Ramos (cell line): Measurements from ENCODE around the gene SLC22A23.

Source experiments
- in situ Hi-C: fragments of 300-500 bp; cut with MboI; formaldehyde crosslinking; loops from one replicate; pipeline ENCODE4 v1.14.3; 2022; ENCODE audit warnings: low sequenced_read_pairs; ENCODE audit not compliant: unreplicated experiment

Gene SLC22A23

GRCh38 chr6:3327403-3327802 lies 129.4 kb downstream of the SLC22A23 start:
- in situ Hi-C loops, result no loop called here

GRCh38 chr6:3326981-3327380 lies 129.9 kb downstream of the SLC22A23 start:
- in situ Hi-C loops, result no loop called here

DNA sequence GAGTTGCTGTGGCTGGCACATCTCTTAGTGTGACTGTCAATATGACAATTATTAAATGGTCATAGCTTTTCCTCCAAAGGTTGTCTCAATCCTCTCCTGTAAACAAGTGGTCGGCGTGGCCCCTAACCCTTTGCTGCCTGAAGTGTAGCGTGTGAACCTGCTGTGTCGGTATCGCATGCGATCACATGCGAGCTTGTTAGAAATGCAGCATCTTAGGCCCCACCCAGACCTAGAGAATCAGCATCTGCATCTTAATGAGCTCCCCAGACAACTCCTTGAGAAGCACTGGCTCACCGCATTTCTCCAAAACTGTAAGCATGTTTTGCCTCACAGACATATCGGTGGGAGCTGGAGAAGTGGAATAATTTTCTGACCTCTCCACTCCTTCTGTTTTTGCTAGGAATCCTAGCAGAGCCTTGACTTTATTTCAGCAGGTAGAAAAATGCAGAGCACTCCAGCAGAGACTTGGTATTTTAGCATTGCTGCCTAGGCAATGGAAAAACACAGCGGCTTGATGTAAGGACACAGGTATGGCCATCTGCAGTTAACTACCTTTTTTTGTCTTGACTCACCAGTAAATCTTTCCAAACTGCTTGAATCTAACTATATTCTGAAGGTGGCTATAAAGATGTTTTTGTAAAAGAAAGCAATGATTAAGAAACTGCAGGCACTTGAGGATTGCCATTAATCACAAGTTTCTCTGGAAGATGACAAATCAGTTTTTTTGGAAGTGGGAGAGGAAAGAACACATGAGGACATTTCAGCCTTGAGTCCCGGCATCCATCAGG lies 130.5 kb downstream of the SLC22A23 start:
- in situ Hi-C loops, result no loop called here

- in situ Hi-C loops, result no loop called here
Observed at GRCh38 chr6:3325210-3325609, 131.6 kb downstream of the SLC22A23 start.

DNA sequence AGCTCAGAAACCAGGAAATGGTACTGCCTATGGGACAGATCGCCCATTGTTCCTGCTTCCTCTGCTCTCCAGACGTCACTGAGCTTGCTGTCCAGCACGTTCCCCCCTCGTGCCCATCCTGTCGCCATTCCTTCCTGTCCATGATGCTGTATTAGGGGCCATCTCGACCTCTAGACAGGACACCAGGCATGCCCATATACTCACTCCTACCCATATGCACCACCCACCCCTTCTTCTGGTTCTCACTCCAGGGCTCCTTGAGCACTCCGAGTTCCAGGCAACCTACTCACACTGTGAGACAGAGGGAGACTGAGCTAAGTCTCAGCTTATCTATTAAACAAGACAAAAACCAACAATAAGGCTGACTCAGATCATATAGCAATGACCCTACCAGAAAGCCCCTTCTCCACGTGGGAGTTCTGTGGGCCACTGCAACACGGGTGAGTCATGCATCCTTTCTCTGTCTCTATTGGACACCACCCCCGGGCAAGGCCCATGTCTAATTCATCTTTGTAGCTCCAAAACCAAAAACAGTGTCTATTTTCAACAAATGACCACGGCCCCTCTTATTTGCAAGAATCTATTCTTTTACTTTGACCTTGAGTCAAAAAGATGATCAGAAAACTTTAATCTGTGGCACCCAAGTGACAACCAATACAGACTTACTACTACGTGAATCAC lies 132.4 kb downstream of the SLC22A23 start:
- in situ Hi-C loops, result no loop called here

DNA sequence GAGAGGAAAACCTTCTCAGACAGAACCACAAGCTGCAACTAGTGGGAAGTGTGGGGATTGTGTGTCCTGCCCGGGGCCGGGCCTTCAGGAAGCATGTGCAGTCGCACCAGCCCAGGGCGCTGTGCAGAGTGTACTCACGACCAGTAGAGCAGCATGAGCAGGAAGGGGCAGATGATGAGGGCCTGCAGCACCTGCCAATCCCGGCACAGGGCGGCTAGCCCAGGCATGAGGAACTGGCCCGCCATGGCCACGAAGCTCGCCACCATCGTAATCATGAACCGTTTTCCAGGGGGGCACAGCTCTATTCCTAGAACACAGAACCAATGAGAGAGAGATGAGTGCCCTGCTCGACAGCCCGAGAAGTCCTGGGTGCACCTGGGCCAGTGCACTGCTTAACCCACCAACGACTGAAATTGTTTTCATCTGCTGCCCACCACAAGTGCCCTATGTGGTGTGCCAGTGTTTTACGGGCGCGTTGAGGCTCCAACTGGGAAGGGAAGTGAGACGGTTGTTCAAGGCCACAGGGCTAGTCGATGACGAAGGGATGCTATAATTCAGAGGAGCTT lies 133.1 kb downstream of the SLC22A23 start:
- in situ Hi-C loops, result no loop called here

GRCh38 chr6:3323148-3323547 lies 133.7 kb downstream of the SLC22A23 start:
- in situ Hi-C loops, result no loop called here

GRCh38 chr6:3322366-3322890 lies 134.4 kb downstream of the SLC22A23 start:
- in situ Hi-C loops, result no loop called here

DNA sequence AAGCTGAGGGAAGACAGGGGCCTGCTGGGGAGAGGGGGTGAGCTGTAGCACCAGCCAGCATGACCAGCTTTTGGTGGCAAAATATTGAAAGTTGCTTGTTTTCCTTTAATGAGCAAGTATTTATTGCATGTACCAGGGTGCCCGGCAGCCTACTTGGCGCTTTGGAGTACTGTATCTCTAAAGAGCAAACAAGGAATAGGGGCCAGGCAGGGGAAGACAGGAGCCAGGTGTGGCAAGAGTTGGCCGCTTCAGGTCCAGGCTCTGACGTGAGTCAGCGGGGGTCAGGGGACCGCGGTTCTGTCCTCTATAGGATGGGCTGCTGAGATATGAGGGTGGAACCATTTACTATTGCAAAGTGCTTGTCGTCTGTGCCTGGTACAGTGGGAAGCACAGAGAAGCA lies 135.0 kb downstream of the SLC22A23 start:
- in situ Hi-C loops, result no loop called here

DNA sequence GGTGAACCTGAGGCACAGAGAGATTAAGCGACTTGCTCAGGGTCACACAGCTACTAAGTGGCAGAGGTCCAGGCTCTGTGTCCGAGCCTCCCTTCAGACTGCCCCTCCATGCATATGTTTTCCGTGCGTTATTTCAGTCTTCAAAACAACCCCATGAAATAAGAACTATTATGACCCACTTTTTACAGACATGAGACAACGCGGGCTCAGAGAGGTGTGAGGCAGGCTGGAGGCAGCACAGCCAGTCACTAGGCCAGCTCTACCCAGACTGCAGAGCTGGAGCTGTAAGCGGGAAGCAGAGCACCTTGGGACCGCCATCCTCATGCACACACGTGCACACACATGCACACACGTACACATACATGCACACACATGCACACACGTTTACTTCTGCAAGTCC lies 135.8 kb downstream of the SLC22A23 start:
- in situ Hi-C loops, result no loop called here

DNA sequence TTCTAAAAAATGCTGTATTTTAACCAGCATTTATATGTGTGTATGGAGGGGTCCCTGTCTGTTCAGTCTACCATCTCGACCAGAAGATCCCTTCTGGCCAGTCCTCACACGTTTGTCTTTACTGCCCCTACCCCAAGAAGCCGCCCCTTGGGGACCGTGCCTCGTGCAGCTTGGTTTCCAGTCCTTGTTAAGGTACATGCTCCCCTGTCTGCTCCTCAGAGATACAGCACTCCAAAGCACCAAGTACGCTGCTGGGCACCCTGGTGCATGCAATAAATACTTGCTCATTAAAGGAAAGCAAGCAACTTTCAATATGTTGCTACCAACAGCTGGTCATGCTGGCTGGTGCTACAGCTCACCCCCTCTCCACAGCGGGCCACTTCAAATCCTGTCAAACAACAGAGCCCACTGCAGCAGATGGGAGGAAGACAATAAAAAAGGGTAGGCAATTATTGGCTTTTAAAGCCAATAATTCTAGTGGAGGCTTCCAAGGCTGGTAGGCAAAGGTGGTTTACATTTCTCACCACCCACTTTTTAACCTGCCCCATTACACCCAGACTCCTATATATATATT lies 136.5 kb downstream of the SLC22A23 start:
- in situ Hi-C loops, result no loop called here

DNA sequence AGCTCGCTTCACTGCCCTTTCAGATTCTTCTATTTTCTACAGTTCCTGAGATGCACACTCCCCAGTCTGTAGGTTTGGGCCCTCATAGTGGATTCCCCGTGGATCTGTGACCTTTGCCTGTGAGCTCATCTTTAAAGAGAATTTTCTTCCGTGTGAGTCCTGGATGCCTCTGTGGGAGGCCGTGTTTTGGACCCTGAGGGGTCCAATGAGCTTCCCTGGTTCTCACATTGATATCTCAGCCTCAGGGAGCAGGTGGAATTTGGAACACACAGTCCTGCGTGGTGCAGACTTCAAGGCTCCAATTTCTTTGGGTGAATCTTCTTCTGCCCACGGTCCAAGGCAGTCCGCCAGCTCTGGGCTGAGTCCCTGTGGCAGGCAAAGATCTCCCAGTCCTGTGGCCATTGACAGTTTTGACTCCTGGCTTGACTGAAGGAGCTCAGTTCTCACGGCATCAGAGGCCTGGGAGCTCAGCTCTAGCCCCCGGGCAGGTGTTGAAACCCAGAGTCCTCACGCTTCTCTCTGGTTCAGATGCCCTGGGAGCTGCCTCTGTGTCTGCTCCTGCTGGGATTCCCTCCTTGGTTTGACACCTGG lies 137.1 kb downstream of the SLC22A23 start:
- in situ Hi-C loops, result no loop called here

GRCh38 chr6:3318821-3319540 lies 137.9 kb downstream of the SLC22A23 start:
- in situ Hi-C loops, result no loop called here

DNA sequence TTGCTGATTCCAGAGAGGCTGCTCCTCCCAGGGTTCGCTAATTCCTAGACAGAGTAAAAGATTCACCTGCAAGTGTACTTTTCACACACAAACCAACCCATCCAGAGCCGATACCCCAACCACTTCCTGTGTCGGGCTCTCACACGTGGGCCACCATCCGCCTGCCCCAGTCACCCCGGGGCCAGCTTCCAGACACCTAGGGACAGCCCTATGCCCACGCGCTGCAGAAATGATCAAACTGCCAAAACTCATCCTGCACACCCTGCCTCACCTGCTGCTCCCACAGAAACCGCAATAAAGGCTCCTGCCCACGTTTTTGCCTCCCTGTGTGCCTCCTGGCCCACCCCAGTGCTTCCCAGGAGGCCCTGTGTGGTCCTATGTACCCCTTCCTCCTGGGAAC lies 138.6 kb downstream of the SLC22A23 start:
- in situ Hi-C loops, result no loop called here

- in situ Hi-C loops, result no loop called here
Observed at GRCh38 chr6:3317741-3318211, 139.1 kb downstream of the SLC22A23 start.

DNA sequence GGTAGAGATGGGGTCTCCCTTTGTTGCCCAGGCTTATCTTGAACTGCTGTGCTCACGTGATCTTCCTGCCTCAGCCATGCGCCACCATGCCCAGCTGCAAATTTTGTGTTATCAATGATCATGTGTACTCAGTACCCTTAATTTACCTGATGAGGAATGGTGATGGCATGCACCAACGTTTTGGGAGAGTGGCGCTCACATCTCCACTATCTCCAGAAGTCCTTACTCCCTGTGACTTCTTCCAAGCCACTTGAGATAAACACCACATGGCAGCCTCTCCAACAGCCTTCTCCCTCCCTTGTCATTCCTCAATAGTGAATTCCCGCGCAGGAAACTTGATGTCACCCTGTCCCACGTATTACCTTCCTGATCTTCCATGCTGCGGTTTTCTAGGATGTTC lies 140.0 kb downstream of the SLC22A23 start:
- in situ Hi-C loops, result no loop called here

DNA sequence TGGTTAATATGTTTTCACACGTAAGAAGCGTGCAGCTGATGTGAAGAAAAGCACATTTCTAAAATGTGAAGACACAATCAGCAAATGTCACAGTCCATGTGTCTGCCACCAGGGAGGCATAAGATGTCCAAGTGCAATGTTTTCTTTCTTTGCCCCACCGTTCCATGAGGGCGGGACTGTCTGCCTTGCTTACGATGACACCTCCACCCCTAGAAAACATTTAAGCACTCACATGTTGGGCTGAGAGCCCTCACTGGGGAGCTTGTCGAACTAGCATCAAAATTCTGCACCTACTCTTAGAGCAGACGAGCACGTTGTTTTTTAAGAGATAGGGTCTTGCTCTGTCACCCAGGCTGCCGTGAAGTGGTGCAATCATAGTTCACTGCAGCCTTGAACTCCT lies 140.5 kb downstream of the SLC22A23 start:
- in situ Hi-C loops, result no loop called here

DNA sequence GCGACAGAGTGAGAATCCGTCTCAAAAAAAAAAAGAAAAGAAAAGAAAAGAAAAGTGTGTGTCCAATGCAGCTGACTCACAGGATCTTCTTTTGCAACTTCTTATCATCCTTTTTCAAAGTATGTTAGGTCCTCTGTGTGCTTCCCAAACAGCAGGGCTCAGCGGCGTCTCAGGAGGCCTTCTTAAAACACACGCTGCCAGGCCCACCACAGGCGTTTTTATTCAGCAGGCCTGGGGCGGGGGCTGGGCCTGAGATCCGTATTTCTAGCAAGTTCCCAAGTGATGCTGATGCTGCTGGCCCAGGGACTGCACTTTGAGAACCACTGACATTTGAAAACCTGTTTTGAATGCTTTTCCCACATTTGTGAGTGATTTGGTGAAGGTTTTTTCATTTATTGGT lies 141.0 kb downstream of the SLC22A23 start:
- in situ Hi-C loops, result no loop called here

- in situ Hi-C loops, result no loop called here
Observed at GRCh38 chr6:3314621-3315467, 142.0 kb downstream of the SLC22A23 start.
